K562 (cell line): ENCODE results near the gene PREX1. TPM values are rescaled to one million over a fixed set of nuclear protein-coding genes. Genes with fewer than 3 reads are reported as not detected.
"Not testable (repeated sequence)": the region's sequence is repeated elsewhere in the genome, so short reads cannot be mapped to it uniquely, and the experiment has no call there.

Source experiments
- ATAC-seq: fragments of 200-7000 bp; cut with Tn5 transposase; 3 replicates; pipeline ENCODE4 v1.9.1; 2020; ENCODE audit warnings: moderate library complexity
- BruUV-seq: library from RNA; stranded (reverse); fragments of 400-500 nt; replicated peaks from 2 replicates; lab custom pipeline; 2021; lab: Mats Ljungman, UMichigan
- CTCF ChIA-PET: fragments of 300-600 bp; formaldehyde crosslinking; extraction: SDS; loops from one replicate; lab custom pipeline; 2021; ENCODE audit warnings: low intra/inter-chr PET ratio; lab: Yijun Ruan, JAX
- POLR2A ChIA-PET: fragments of 300-600, 350-650 bp; sonication (Branson Sonifier 250); formaldehyde crosslinking; extraction: SDS; loops from one replicate; lab custom pipeline; 2021; ENCODE audit warnings: antibody characterized with exemption, inconsistent platforms; lab: Yijun Ruan, JAX
- DNase-seq, 4 experiments: peaks; one replicate each; pipeline versions ENCODE4 v3.0.0 to v3.0.0-alpha.2; 2011 to 2018; ENCODE audit warnings: low spot score in 3 of 4, mixed read lengths in 3 of 4; ENCODE audit errors: extremely low read depth in 1 of 4
- FAIRE-seq: peaks from 2 replicates; lab custom pipeline; 2011; peaks lifted over from hg19 to GRCh38; lab: Jason Lieb, UNC
- H2AFZ ChIP-seq: 2 replicates; pipeline ENCODE4 v1.6.0; 2011; ENCODE audit warnings: low read depth, low read length, control low read depth, inconsistent platforms
- H3K27ac ChIP-seq: fragments of 200-600 bp; 3 replicates; pipeline ENCODE4 v1.8.0; 2011; ENCODE audit warnings: low read depth, mild to moderate bottlenecking, control low read depth, inconsistent platforms, low read length, moderate library complexity, mixed read lengths; ENCODE audit errors: extremely low read depth
- H3K27me3 ChIP-seq, 2 experiments: fragments of 300-600 bp in 1 of 2; 2 replicates in 1 of 2; 3 replicates in 1 of 2; pipeline versions ENCODE4 v1.6.0 to v1.8.0; 2011; ENCODE audit warnings: inconsistent platforms in 2 of 2, low read length in 2 of 2, mild to moderate bottlenecking in 1 of 2, mixed read lengths in 1 of 2, moderate library complexity in 1 of 2; ENCODE audit not compliant: control insufficient read depth in 2 of 2, insufficient read depth in 2 of 2
- H3K36me3 ChIP-seq: fragments of 300-600 bp; 3 replicates; pipeline ENCODE4 v1.8.0; 2011; ENCODE audit warnings: mild to moderate bottlenecking, low read length, inconsistent platforms; ENCODE audit not compliant: control insufficient read depth, insufficient read depth
- H3K4me1 ChIP-seq, 2 experiments: fragments of 200-600 bp in 1 of 2; replicated peaks in 1 of 2; 2 replicates in 1 of 2; 3 replicates in 1 of 2; pipeline versions ENCODE4 v1.5.1 to v1.8.0; 2011; ENCODE audit warnings: inconsistent platforms in 2 of 2, low read length in 2 of 2, mild to moderate bottlenecking in 1 of 2, mixed read lengths in 1 of 2, moderate library complexity in 1 of 2; ENCODE audit not compliant: control insufficient read depth in 2 of 2, insufficient read depth in 2 of 2
- H3K4me2 ChIP-seq: 2 replicates; pipeline ENCODE4 v1.6.1; 2011; ENCODE audit warnings: low read length, control low read depth, inconsistent platforms, mixed read lengths; ENCODE audit not compliant: insufficient read depth
- H3K4me3 ChIP-seq: fragments of 200-600 bp; sonication (generic), shearing (Covaris generic); 2 replicates; pipeline ENCODE4 v1.5.1; 2016; ENCODE audit warnings: control low read depth, inconsistent platforms
- H3K79me2 ChIP-seq: fragments of 200-600 bp; 3 replicates; pipeline ENCODE4 v1.8.0; 2011; ENCODE audit warnings: low read length, inconsistent platforms; ENCODE audit not compliant: control insufficient read depth, insufficient read depth
- H3K9ac ChIP-seq, 2 experiments: 2 replicates each; pipeline versions ENCODE4 v1.6.0 to v1.6.1; 2011; ENCODE audit warnings: low read depth in 2 of 2, low read length in 2 of 2, control low read depth in 1 of 2, inconsistent platforms in 1 of 2, mild to moderate bottlenecking in 1 of 2, mixed read lengths in 1 of 2; ENCODE audit not compliant: insufficient read depth in 1 of 2
- H3K9me1 ChIP-seq: one replicate; pipeline ENCODE4 v1.6.0; 2011; ENCODE audit warnings: inconsistent platforms, mild to moderate bottlenecking, low read length, moderate library complexity; ENCODE audit not compliant: control insufficient read depth, insufficient read depth
- H3K9me3 ChIP-seq: replicated peaks from 2 replicates; pipeline ENCODE4 v1.5.1; 2011; ENCODE audit warnings: low read depth, low read length, inconsistent platforms; ENCODE audit not compliant: control insufficient read depth, insufficient read depth
- H4K20me1 ChIP-seq: replicated peaks from 2 replicates; pipeline ENCODE4 v1.6.1; 2011; ENCODE audit warnings: low read length, inconsistent platforms, mixed read lengths; ENCODE audit not compliant: control insufficient read depth, insufficient read depth
- CBX1 ChIP-seq: sonication (generic); IDR thresholded peaks from 2 replicates; pipeline ENCODE4 v1.6.1; 2016; ENCODE audit warnings: antibody characterized with exemption, low read depth, mild to moderate bottlenecking
- JUN ChIP-seq, 2 experiments: sonication (generic) in 1 of 2; formaldehyde crosslinking in 1 of 2; IDR thresholded peaks; 2 replicates each; pipeline versions ENCODE4 v1.6.1 to v1.8.0; 2012 to 2022; ENCODE audit warnings: borderline replicate concordance in 2 of 2, mild to moderate bottlenecking in 2 of 2, improper control_type of control experiment in 1 of 2, low read depth in 1 of 2, low read length in 1 of 2, missing genetic modification reagents in 1 of 2
- ZBTB7A ChIP-seq: IDR thresholded peaks from 2 replicates; pipeline ENCODE4 v1.6.1; 2011; ENCODE audit warnings: low read depth, mild to moderate bottlenecking, low read length, moderate library complexity, borderline replicate concordance; ENCODE audit not compliant: control insufficient read depth
- ZNF830 ChIP-seq: fragments of 250-450 bp; sonication (Bioruptor Pico); IDR thresholded peaks from 2 replicates; pipeline ENCODE4 v1.5.0; 2021; ENCODE audit warnings: mild to moderate bottlenecking
- WGBS: fragments of 100-300 bp; shearing (Covaris generic); methylation state at CpG from one replicate; pipeline ENCODE4 v1.1.6; 2016; ENCODE audit warnings: low coverage, mixed read lengths; ENCODE audit not compliant: insufficient coverage; ENCODE audit errors: missing lambda C conversion rate; 5-methylcytosine and 5-hydroxymethylcytosine counted together
- in situ Hi-C: fragments of 300-500 bp; cut with MboI; formaldehyde crosslinking; loops from 4 replicates; pipeline ENCODE4 v1.15.0; 2018; ENCODE audit warnings: inconsistent platforms, mixed read lengths
- intact Hi-C: fragments of 100-400 bp; cut with micrococcal nuclease; formaldehyde crosslinking; loops from 2 replicates; pipeline ENCODE4 v1.14.2; 2022
- polyA plus RNA-seq, 8 experiments: library from polyadenylated mRNA; depleted of rRNA in 4 of 8; stranded (reverse) in 5 of 8; unstranded in 3 of 8; fragments of >200 nt; fragmentation: Nextera tagmentation in 2 of 8; fragmentation: Illumina TruSeq in 1 of 8; extraction: Ambion mirVana in 2 of 8; extraction: Trizol in 1 of 8; gene quantifications; 2 replicates each; pipeline versions ENCODE4 v1.2.1 to v1.2.3, GENCODE V29; 2011 to 2014; ENCODE audit warnings: inconsistent platforms in 1 of 8, missing spikeins in 1 of 8
- total RNA-seq, 7 experiments: library from RNA; depleted of rRNA in 6 of 7; stranded (reverse); fragments of >200 nt in 6 of 7; fragmentation: Illumina TruSeq in 2 of 7; extraction: Trizol in 2 of 7; gene quantifications; 2 replicates each; pipeline versions ENCODE4 v1.2.1 to v1.2.3, GENCODE V29; 2011 to 2021; ENCODE audit warnings: low replicate concordance in 1 of 7
- TF ChIP-seq, protein P1 (sequence below): sonication (generic); formaldehyde crosslinking; IDR thresholded peaks from 2 replicates; pipeline ENCODE4 v1.8.0; 2022; ENCODE audit warnings: missing genetic modification reagents, mild to moderate bottlenecking, moderate library complexity, borderline replicate concordance
- TF ChIP-seq, protein P2 (sequence below), 3 experiments: fragments of 200-800 bp in 1 of 3; fragments of 250-450 bp in 1 of 3; fragments of 450-650 bp in 1 of 3; sonication (Bioruptor Pico) in 1 of 3; sonication (Bioruptor generic) in 1 of 3; formaldehyde crosslinking in 1 of 3; IDR thresholded peaks; 2 replicates each; pipeline versions ENCODE4 v1.6.1 to v1.8.0; 2016 to 2022; ENCODE audit warnings: mild to moderate bottlenecking in 2 of 3, missing genetic modification characterization in 2 of 3, missing compliant biosample characterization in 1 of 3, moderate library complexity in 1 of 3

Gene PREX1
- total and polyA plus RNA-seq, 9 of the 15 experiments (the other 6 are each of a cell fraction or from before 2014, with no cell fraction given): 0.37 to 10.4 (median 4.8) TPM

DNA sequence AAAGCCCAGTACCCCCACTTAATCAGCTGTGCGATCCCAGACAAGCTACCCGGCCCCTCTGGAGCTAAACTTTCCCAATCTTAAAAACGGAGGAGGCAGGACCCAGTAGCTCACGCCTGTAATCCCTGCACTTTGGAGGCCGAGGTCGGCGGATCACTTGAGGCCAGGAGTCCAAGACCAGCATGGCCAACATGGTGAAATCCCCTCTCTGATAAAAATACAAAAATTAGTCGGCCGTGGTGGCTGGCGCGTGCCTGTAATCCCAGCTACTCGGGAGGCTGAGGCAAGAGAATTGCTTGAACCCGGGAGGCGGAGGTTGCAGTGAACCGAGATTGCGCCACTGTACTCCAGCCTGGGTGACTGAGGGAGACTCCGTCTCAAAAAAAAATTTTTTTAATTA lies 1.3 kb downstream of the PREX1 start:
- H4K20me1 ChIP-seq, ATAC-seq, H3K79me2 ChIP-seq, H3K9me1 ChIP-seq, H3K27ac ChIP-seq, H3K4me3 ChIP-seq, H3K27me3 ChIP-seq, DNase-seq, BruUV-seq, FAIRE-seq, intact Hi-C loops, H2AFZ ChIP-seq, H3K9ac ChIP-seq, H3K9me3 ChIP-seq, CTCF ChIA-PET, in situ Hi-C loops, H3K4me2 ChIP-seq, H3K36me3 ChIP-seq: not testable (repeated sequence)
- TF ChIP-seq, protein P1, sequence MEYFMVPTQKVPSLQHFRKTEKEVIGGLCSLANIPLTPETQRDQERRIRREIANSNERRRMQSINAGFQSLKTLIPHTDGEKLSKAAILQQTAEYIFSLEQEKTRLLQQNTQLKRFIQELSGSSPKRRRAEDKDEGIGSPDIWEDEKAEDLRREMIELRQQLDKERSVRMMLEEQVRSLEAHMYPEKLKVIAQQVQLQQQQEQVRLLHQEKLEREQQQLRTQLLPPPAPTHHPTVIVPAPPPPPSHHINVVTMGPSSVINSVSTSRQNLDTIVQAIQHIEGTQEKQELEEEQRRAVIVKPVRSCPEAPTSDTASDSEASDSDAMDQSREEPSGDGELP (CRISPR knock-in tag): 0 out of 2 replicates have a peak, but pooled peaks have one; percentile 4
- POLR2A ChIA-PET: interaction anchor here (0.7 to 1.7 kb wide), 3 partner anchors 11 to 54 kb away, joined by 3 read pairs; no protein-coding TSS in a partner anchor
- H3K4me1 ChIP-seq: peaks cover 20 to 22% of the 10 kb centered on the region in 2 experiments
- 55% methylated on average over 11 of the region's 17 CpGs for WGBS

DNA sequence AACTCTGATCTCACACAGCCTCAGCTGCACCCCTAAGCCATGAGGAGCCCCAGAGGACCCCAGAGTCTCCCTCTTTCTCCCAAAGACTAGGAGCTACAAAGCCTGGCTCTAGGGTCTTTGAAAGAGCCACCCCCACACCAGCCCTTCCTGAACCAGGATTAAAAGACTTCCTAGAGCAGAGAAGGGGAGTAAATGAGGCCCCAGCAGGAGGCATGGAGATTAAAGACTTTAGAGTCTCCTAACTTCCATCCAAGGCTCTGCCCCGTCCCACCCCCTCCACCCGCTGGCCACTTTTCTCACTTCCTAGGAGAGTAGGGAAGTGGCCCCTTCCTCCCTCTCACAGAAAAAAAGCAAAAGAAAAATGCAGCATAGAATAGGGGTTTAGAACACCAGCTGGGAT lies 1.7 kb downstream of the PREX1 start:
- no peak overlapping the region for H2AFZ ChIP-seq
- no peak for TF ChIP-seq CBX1
- no peak for TF ChIP-seq ZNF830 (CRISPR knock-in tag)
- no peak for TF ChIP-seq JUN (IDR thresholded peaks at IDR 0.05; ENCODE audit: borderline replicate concordance, low read depth, low read length)
- TF ChIP-seq JUN (CRISPR knock-in tag; IDR thresholded peaks at IDR 0.05; ENCODE audit: borderline replicate concordance): no peak
- TF ChIP-seq, protein P2, sequence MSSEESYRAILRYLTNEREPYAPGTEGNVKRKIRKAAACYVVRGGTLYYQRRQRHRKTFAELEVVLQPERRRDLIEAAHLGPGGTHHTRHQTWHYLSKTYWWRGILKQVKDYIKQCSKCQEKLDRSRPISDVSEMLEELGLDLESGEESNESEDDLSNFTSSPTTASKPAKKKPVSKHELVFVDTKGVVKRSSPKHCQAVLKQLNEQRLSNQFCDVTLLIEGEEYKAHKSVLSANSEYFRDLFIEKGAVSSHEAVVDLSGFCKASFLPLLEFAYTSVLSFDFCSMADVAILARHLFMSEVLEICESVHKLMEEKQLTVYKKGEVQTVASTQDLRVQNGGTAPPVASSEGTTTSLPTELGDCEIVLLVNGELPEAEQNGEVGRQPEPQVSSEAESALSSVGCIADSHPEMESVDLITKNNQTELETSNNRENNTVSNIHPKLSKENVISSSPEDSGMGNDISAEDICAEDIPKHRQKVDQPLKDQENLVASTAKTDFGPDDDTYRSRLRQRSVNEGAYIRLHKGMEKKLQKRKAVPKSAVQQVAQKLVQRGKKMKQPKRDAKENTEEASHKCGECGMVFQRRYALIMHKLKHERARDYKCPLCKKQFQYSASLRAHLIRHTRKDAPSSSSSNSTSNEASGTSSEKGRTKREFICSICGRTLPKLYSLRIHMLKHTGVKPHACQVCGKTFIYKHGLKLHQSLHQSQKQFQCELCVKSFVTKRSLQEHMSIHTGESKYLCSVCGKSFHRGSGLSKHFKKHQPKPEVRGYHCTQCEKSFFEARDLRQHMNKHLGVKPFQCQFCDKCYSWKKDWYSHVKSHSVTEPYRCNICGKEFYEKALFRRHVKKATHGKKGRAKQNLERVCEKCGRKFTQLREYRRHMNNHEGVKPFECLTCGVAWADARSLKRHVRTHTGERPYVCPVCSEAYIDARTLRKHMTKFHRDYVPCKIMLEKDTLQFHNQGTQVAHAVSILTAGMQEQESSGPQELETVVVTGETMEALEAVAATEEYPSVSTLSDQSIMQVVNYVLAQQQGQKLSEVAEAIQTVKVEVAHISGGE (CRISPR knock-in tag; IDR thresholded peaks at IDR 0.05): peak in 1 of 3 experiments; percentile 40; a peak in 1 of 6 replicates
- TF ChIP-seq ZBTB7A: no peak

More for the DNA sequence above, 1.7 kb downstream of the PREX1 start:
- Histone ChIP-seq H3K4me1 (peaks cover 15 to 18% of the 10 kb centered on the region in 2 experiments), H4K20me1 (0 out of 2 replicates have a peak, but pooled peaks cover 4% of the 10 kb centered on the region), H3K27me3 (no peaks in the 10 kb centered on the region), H3K9me1 (no peaks in the 10 kb centered on the region), H3K4me2 (no peak overlapping the region), H3K4me3 (no peak overlapping the region), H3K36me3 (no peaks in the 10 kb centered on the region), H3K79me2 (no peaks in the 10 kb centered on the region), H3K9me3 (no peaks in the 10 kb centered on the region), H3K9ac (peak overlapping the region in 1 of 2 experiments; percentile 54; a peak in 1 of 4 replicates), H3K27ac (no peak overlapping the region)
- 16% methylated on average over 2 of the region's 2 CpGs for WGBS
- no peak for ATAC-seq
- ChIA-PET CTCF (no interaction called here), POLR2A (interaction anchor here (0.7 to 1.7 kb wide), 3 partner anchors 12 to 54 kb away, joined by 3 read pairs; no protein-coding TSS in a partner anchor)
- no peak for DNase-seq
- no peak for FAIRE-seq
- intact Hi-C loops: no loop called here
- in situ Hi-C loops: no loop called here
- no TSS peak for BruUV-seq
